Measurements from ENCODE around the gene GXYLT2.

The GXYLT2 gene

DNA sequence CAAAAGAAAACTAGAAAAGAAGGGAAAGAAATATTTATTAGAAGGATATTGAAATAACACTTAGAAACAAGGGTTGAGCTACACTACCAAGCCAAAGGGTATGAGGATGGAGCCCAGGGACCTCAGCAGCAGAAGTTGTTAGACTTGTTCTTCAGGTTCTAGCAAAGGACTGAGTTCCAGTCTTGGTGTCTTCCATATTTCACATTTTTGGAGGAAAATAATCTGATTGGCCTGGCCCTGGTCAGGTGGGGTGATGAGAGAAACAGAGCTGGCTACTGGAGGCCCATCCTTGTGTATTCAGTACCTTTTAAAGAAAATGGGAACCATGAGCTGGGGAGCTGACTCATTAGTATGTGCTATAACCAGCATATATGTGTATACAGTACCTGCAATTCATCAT is 137.0 kb downstream of the GXYLT2 start:
- no peak for DNase-seq

DNA sequence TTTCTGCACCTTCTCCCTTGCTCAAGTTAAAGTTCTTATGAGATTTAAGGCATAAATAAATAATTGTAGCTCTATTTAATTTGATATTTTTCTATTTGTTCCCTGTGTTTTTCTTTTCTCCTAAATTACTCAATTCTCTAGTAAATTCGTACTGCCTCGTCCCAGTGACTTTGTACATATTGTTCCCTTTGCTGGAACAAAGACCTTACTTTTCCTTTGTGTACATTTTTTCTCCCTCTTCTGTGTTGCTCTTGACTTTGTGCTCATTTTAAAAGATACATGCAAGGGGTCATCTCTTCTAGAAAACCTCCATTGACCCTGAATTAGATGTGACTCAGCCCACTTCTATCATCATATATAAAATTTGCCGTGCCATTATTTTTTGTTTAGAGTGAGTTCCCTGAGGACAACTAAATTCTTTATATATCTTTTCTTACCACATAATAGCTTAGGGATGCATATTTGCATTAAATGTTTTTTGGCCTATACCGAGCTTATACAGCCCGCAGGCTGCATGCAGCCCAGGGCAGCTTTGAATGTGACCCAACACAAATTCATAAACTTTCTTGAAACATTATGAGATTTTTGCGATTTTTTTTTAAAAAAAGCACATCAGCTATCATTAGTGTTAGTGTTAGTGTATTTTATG is 138.4 kb downstream of the GXYLT2 start:
- DNase-seq = no peak

All from NK-92 treated with Interleukin-12 subunit alpha and Interleukin-12 subunit beta, amount 100 ng/mL, for 24 hours (cell line).